SK-N-MC (cell line): Measurements from ENCODE around the gene POPDC3.

Source experiments
- EZH2 ChIP-seq: fragments of 200-600 bp; sonication (generic); IDR thresholded peaks from one replicate; pipeline ENCODE4 v1.6.1; 2017; ENCODE audit warnings: antibody characterized with exemption
- FOXP2 ChIP-seq: optimal IDR thresholded peaks from 2 replicates; pipeline ENCODE3; 2011; ENCODE audit warnings: mild to moderate bottlenecking, moderate library complexity; ENCODE audit not compliant: insufficient read depth; ENCODE audit errors: extremely low read length, control extremely low read depth
- POLR2AphosphoS5 ChIP-seq: IDR thresholded peaks from 2 replicates; pipeline ENCODE4 v1.6.1; 2012; ENCODE audit warnings: mild to moderate bottlenecking, low read depth, low read length, borderline replicate concordance

DNA sequence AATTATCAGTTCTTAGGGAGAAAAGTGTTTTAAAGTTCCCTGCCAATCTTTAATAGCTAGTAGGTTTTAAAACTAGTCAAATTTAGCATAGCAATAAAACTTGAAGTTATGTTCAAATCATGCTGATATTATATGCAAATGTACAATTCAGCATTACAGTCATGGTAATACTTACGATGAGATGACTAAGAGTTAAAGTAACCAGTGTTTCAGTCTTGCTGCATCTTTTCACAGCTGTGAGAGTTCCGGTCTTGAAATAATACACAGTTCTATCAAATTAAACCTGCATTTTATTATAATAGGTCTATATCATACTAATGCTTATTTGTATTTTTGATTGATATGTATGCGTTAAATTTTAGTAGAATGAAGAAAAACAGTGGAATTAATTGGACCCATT is 26.1 kb downstream of the POPDC3 start:
- TF ChIP-seq EZH2 (no peak), POLR2AphosphoS5 (no peak), FOXP2 (no peak)
